HEK293 (cell line): ENCODE measurements around the gene SLC17A4.

Experiments used
- CTCF ChIA-PET: fragments of 350-600 bp; formaldehyde crosslinking; extraction: SDS; loops from one replicate; lab custom pipeline; 2021; ENCODE audit warnings: antibody characterized with exemption; lab: Yijun Ruan, JAX
- POLR2A ChIA-PET: fragments of 300-600 bp; formaldehyde crosslinking; extraction: SDS; loops from one replicate; lab custom pipeline; 2020; ENCODE audit warnings: antibody characterized with exemption, inconsistent platforms; lab: Yijun Ruan, JAX
- H3K27ac ChIP-seq: fragments of 200-500 bp; sonication (Bioruptor generic); 2 replicates; pipeline ENCODE4 v1.5.1; 2014; ENCODE audit warnings: low read depth, low read length, control low read depth, inconsistent platforms; ENCODE audit errors: extremely low read depth
- H3K36me3 ChIP-seq, 2 experiments: fragments of 200-500 bp in 1 of 2; sonication (Bioruptor generic) in 1 of 2; 1 replicate in 1 of 2; 2 replicates in 1 of 2; pipeline ENCODE4 v1.5.1; 2014 to 2017; ENCODE audit warnings: inconsistent platforms in 2 of 2, low read length in 2 of 2; ENCODE audit not compliant: control insufficient read depth in 2 of 2, insufficient read depth in 1 of 2
- H3K4me1 ChIP-seq: fragments of 200-500 bp; sonication (Bioruptor generic); 2 replicates; pipeline ENCODE4 v1.5.1; 2014; ENCODE audit warnings: mild to moderate bottlenecking, low read length, inconsistent platforms; ENCODE audit not compliant: control insufficient read depth, insufficient read depth
- H3K4me3 ChIP-seq: 2 replicates; pipeline ENCODE4 v1.5.1; 2011; ENCODE audit warnings: low read depth, mild to moderate bottlenecking, control low read depth, low read length, moderate library complexity
- H3K9me3 ChIP-seq: fragments of 200-500 bp; sonication (Bioruptor generic); 2 replicates; pipeline ENCODE4 v1.5.1; 2014; ENCODE audit warnings: low read depth, low read length, inconsistent platforms; ENCODE audit not compliant: control insufficient read depth, insufficient read depth
- HOXD13 ChIP-seq: sonication (generic); formaldehyde crosslinking; IDR thresholded peaks from 2 replicates; pipeline ENCODE4 v1.8.0; 2022; ENCODE audit warnings: missing genetic modification reagents, borderline replicate concordance
- KLF16 ChIP-seq: fragments of 450-650 bp; formaldehyde crosslinking; IDR thresholded peaks from 2 replicates; pipeline ENCODE4 v1.5.1; 2017; ENCODE audit warnings: missing biosample characterization, missing genetic modification characterization
- ZFP41 ChIP-seq: fragments of 450-650 bp; formaldehyde crosslinking; IDR thresholded peaks from 2 replicates; pipeline ENCODE4 v1.5.1; 2016; ENCODE audit warnings: missing biosample characterization, missing genetic modification characterization, borderline replicate concordance
- ZFP69B ChIP-seq: fragments of 450-650 bp; formaldehyde crosslinking; IDR thresholded peaks from 2 replicates; pipeline ENCODE4 v1.5.1; 2016; ENCODE audit warnings: missing biosample characterization, missing genetic modification characterization
- ZNF132 ChIP-seq: fragments of 450-650 bp; formaldehyde crosslinking; IDR thresholded peaks from 2 replicates; pipeline ENCODE4 v1.5.1; 2017; ENCODE audit warnings: missing biosample characterization, missing genetic modification characterization, borderline replicate concordance
- ZNF274 ChIP-seq, 2 experiments: fragments of 200-500 bp in 1 of 2; fragments of 450-650 bp in 1 of 2; sonication (Bioruptor generic) in 1 of 2; formaldehyde crosslinking in 1 of 2; IDR thresholded peaks; 2 replicates each; pipeline versions ENCODE4 v1.5.1 to v1.6.1; 2014 to 2016; ENCODE audit warnings: borderline replicate concordance in 1 of 2, inconsistent platforms in 1 of 2, low read length in 1 of 2, missing biosample characterization in 1 of 2, missing genetic modification characterization in 1 of 2
- ZNF341 ChIP-seq: fragments of 450-650 bp; formaldehyde crosslinking; IDR thresholded peaks from 2 replicates; pipeline ENCODE4; 2016; ENCODE audit warnings: low read depth, missing biosample characterization, missing genetic modification characterization
- ZNF423 ChIP-seq: fragments of 450-650 bp; formaldehyde crosslinking; IDR thresholded peaks from 2 replicates; pipeline ENCODE4 v1.5.1; 2016; ENCODE audit warnings: missing biosample characterization, missing genetic modification characterization
- ZNF639 ChIP-seq: fragments of 450-650 bp; formaldehyde crosslinking; IDR thresholded peaks from 2 replicates; pipeline ENCODE4 v1.5.1; 2016; ENCODE audit warnings: missing biosample characterization, missing genetic modification characterization
- ZNF645 ChIP-seq: fragments of 450-650 bp; formaldehyde crosslinking; IDR thresholded peaks from 2 replicates; pipeline ENCODE4; 2016; ENCODE audit warnings: missing biosample characterization, missing genetic modification characterization
- ZNF704 ChIP-seq: fragments of 450-650 bp; formaldehyde crosslinking; IDR thresholded peaks from 2 replicates; pipeline ENCODE4 v1.5.1; 2016; ENCODE audit warnings: missing biosample characterization, missing genetic modification characterization
- ZNF768 ChIP-seq: fragments of 450-650 bp; formaldehyde crosslinking; IDR thresholded peaks from 2 replicates; pipeline ENCODE4 v1.5.1; 2018; ENCODE audit warnings: missing biosample characterization, mild to moderate bottlenecking, missing genetic modification characterization
- ZSCAN16 ChIP-seq: fragments of 450-650 bp; formaldehyde crosslinking; IDR thresholded peaks from 2 replicates; pipeline ENCODE4 v1.5.1; 2016; ENCODE audit warnings: missing biosample characterization, missing genetic modification characterization
- ZSCAN30 ChIP-seq: fragments of 450-650 bp; IDR thresholded peaks from 2 replicates; pipeline ENCODE4 v1.5.1; 2018; ENCODE audit warnings: missing biosample characterization, mild to moderate bottlenecking, missing genetic modification characterization, moderate library complexity
- TF ChIP-seq, protein P1 (sequence below): sonication (generic); formaldehyde crosslinking; IDR thresholded peaks from 2 replicates; pipeline ENCODE4 v1.8.1; 2022; ENCODE audit warnings: mild to moderate bottlenecking, moderate library complexity, missing genetic modification reagents
- TF ChIP-seq, protein P2 (sequence below): fragments of 450-650 bp; formaldehyde crosslinking; IDR thresholded peaks from 2 replicates; pipeline ENCODE4 v1.5.1; 2016; ENCODE audit warnings: missing biosample characterization, missing genetic modification characterization

SLC17A4 gene

GRCh38 chr6:25792016-25792415, 37.5 kb downstream of the SLC17A4 start (continued):
- TF ChIP-seq ZNF704 (tag by site-specific recombination) (no peak), ZNF645 (tag by site-specific recombination) (no peak), ZNF274 (IDR thresholded peaks at IDR 0.05; ENCODE audit: low read length) (no peak), ZNF274 (tag by site-specific recombination; IDR thresholded peaks at IDR 0.05; ENCODE audit: borderline replicate concordance) (no peak)

DNA sequence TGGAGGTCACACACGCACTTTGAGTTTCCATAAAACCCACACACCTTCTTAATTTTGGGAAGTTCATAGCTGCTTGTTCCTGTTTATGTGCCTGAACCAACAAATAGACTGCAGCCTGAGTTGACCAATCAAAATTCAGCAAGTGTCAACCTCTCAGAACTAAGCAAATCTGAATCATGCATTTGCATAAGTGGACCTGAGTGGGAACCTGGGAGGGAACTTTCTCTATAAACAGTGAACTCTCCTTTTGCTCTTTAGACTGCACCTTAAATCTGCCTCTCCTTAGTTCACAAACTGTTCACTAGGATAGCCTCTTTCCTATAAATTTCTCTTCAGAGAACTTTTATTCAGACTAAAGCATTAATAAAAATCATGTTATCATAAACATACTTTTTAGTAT, 39.4 kb downstream of the SLC17A4 start:
- ChIA-PET POLR2A (no interaction called here), CTCF (interaction anchor here (0.6 to 2.0 kb wide), 4 partner anchors 26 to 209 kb away, joined by 3 to 4 read pairs (median 4); no protein-coding TSS in a partner anchor)
- no peaks in the 10 kb centered on the region for H3K4me1 ChIP-seq
- H3K9me3 ChIP-seq: no peaks in the 10 kb centered on the region
- TF ChIP-seq ZSCAN30 (tag by site-specific recombination) (no peak), KLF16 (no peak), ZNF639 (no peak), ZNF768 (tag by site-specific recombination) (no peak), ZSCAN16 (no peak), ZNF132 (tag by site-specific recombination) (no peak), HOXD13 (CRISPR knock-in tag) (no peak), ZFP69B (tag by site-specific recombination) (no peak)
- TF ChIP-seq, protein P1, sequence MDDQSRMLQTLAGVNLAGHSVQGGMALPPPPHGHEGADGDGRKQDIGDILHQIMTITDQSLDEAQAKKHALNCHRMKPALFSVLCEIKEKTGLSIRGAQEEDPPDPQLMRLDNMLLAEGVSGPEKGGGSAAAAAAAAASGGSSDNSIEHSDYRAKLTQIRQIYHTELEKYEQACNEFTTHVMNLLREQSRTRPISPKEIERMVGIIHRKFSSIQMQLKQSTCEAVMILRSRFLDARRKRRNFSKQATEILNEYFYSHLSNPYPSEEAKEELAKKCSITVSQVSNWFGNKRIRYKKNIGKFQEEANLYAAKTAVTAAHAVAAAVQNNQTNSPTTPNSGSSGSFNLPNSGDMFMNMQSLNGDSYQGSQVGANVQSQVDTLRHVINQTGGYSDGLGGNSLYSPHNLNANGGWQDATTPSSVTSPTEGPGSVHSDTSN (CRISPR knock-in tag): no peak
- no peaks in the 10 kb centered on the region for H3K36me3 ChIP-seq
- no peak overlapping the region for H3K27ac ChIP-seq
- no peak overlapping the region for H3K4me3 ChIP-seq

GRCh38 chr6:25794784-25795183, 40.2 kb downstream of the SLC17A4 start:
- no peaks in the 10 kb centered on the region for H3K4me1 ChIP-seq
- ChIA-PET CTCF (no interaction called here), POLR2A (no interaction called here)
- TF ChIP-seq, protein P2, sequence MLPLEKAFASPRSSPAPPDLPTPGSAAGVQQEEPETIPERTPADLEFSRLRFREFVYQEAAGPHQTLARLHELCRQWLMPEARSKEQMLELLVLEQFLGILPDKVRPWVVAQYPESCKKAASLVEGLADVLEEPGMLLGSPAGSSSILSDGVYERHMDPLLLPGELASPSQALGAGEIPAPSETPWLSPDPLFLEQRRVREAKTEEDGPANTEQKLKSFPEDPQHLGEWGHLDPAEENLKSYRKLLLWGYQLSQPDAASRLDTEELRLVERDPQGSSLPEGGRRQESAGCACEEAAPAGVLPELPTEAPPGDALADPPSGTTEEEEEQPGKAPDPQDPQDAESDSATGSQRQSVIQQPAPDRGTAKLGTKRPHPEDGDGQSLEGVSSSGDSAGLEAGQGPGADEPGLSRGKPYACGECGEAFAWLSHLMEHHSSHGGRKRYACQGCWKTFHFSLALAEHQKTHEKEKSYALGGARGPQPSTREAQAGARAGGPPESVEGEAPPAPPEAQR (tag by site-specific recombination): no peak
- TF ChIP-seq ZNF341 (no peak), ZFP41 (no peak), ZNF423 (no peak)
- H3K9me3 ChIP-seq: no peaks in the 10 kb centered on the region
- H3K27ac ChIP-seq: no peak overlapping the region
- no peaks in the 10 kb centered on the region for H3K36me3 ChIP-seq
- H3K4me3 ChIP-seq: no peak overlapping the region
